ENCODE measurements around the gene CDH2. TPM values are rescaled to one million over a fixed set of nuclear protein-coding genes. Genes with fewer than 3 reads are reported as not detected.

The CDH2 gene
- total and polyA plus RNA-seq, 10 donors, result 0.96 to 40.2 (median 24.6) TPM

DNA sequence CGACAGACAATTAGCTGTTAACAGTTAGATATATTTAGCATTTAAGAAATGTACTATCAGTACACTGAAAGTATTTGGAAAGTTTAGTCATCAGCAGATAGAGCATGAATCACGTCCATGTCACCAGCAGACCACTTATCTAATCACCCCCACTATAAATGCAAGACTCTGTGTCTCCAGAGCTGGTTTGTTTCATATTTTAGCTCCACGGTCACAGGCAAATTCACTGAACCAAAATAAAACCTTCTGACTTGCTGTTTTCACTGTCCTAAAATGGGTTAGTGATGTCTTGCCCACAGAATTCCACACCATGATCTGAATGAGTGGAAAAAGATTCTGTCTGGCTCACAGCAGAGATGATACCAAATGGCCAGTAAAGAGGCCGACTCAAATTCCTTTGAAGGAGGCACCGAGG is 64.9 kb downstream of the CDH2 start:
- 60 to 72% (median 68%) methylated on average over 5 of the region's 5 CpGs for WGBS, 5 donors
- DNase-seq, result no peak
- peaks cover 0 to 5% (median 0%) of the 10 kb centered on the region in 6 donors for H3K4me1 ChIP-seq
- H3K27ac ChIP-seq, result no peak overlapping the region
- no peaks in the 10 kb centered on the region for H3K36me3 ChIP-seq
- no peaks in the 10 kb centered on the region for H3K9me3 ChIP-seq
- H3K4me3 ChIP-seq, result no peak overlapping the region
- H3K27me3 ChIP-seq (replicated peaks in 1 of 7), result no peaks in the 10 kb centered on the region
- intact Hi-C loops (cut with DNase I; ENCODE audit: low total_unique reads), result no loop called here
- TF ChIP-seq POLR2AphosphoS5 (IDR thresholded peaks at IDR 0.05) (no peak), CTCF (IDR thresholded peaks at IDR 0.05 in 8 of 11, conservative IDR thresholded peaks at IDR 0.05 in 3 of 11) (no peak), POLR2A (IDR thresholded peaks at IDR 0.05) (no peak)

DNA sequence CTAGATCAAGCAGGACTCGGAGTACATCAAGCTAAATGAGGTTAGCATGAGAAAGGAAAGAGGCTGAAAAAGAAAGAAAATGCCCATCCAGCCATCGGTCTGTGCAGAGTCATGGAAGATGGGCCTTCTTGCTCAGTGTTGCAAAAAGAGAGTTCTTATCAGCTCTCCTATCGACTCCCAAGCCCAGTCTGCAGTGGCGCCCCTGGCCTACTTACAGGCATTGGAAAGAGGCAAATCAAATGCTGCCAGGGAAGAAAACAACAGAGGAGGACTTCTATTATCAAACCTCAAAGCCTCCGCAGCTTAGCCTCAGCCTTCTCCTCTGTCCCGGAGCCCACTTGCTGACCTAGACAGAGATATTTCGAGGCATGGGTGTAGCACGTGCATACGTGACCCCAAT is 66.0 kb downstream of the CDH2 start:
- intact Hi-C loops (cut with DNase I; ENCODE audit: low total_unique reads), result no loop called here
- no peaks in the 10 kb centered on the region for H3K9me3 ChIP-seq
- no peaks in the 10 kb centered on the region for H3K27me3 ChIP-seq (replicated peaks in 1 of 7)
- H3K4me3 ChIP-seq, result no peak overlapping the region
- no peak for DNase-seq
- TF ChIP-seq POLR2A (IDR thresholded peaks at IDR 0.05) (no peak), POLR2AphosphoS5 (IDR thresholded peaks at IDR 0.05) (no peak), CTCF (IDR thresholded peaks at IDR 0.05 in 8 of 11, conservative IDR thresholded peaks at IDR 0.05 in 3 of 11) (no peak)
- no peaks in the 10 kb centered on the region for H3K36me3 ChIP-seq
- H3K27ac ChIP-seq, result no peak overlapping the region
- WGBS, 5 donors, result 86 to 96% (median 91%) methylated on average over 9 of the region's 9 CpGs
- H3K4me1 ChIP-seq, result no peaks in the 10 kb centered on the region

DNA sequence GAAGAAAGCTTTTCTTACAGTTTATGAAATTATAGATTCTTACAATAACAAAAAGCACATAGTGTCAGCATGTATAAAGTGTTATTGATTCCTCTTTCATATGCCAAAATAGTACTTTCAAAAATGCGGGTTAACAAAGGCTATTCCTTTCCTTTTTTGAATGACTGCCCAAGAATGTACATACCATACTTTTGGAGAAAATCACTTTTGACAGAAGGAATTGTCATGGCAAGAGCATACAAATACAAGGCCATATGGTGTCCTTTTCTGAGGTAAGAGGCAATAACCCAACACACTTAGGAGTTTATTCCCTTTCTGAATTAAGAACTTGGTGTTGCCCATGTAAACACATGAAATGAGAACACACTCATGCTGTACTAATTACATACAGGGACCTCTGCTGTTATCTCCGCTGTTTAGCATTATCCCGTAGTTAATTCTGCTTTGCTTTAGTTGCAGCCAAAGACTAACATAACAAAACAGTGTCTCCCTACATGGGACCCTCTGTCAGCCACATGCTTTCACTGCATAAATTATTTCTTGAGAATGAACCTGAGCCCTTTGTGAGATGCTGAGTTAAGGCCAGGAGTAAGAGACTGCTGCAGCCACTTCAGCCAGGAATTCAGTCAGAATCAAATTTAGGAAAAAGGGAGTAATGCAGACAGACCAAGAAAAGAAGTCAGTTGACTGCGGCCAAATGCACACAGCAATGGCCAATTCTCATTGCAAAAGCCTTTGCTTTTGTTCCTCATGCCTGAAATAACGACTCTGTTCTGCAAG is 67.0 kb downstream of the CDH2 start:
- no peaks in the 10 kb centered on the region for H3K27me3 ChIP-seq (replicated peaks in 1 of 7)
- intact Hi-C loops (cut with DNase I; ENCODE audit: low total_unique reads), result no loop called here
- TF ChIP-seq POLR2A (IDR thresholded peaks at IDR 0.05) (no peak), CTCF (IDR thresholded peaks at IDR 0.05 in 8 of 11, conservative IDR thresholded peaks at IDR 0.05 in 3 of 11) (no peak), POLR2AphosphoS5 (IDR thresholded peaks at IDR 0.05) (no peak)
- no peak overlapping the region for H3K4me3 ChIP-seq
- no peaks in the 10 kb centered on the region for H3K4me1 ChIP-seq
- no peak overlapping the region for H3K27ac ChIP-seq
- WGBS, 5 donors, result 81 to 93% (median 84%) methylated on average over 5 of the region's 5 CpGs
- DNase-seq, result no peak
- H3K9me3 ChIP-seq, result no peaks in the 10 kb centered on the region
- no peaks in the 10 kb centered on the region for H3K36me3 ChIP-seq

- Histone ChIP-seq H3K9me3 (peaks cover 0 to 2% (median 0%) of the 10 kb centered on the region in 8 donors), H3K27me3 (replicated peaks in 1 of 7) (no peaks in the 10 kb centered on the region), H3K36me3 (no peaks in the 10 kb centered on the region), H3K4me3 (no peak overlapping the region), H3K4me1 (no peaks in the 10 kb centered on the region), H3K27ac (no peak overlapping the region)
- intact Hi-C loops (cut with DNase I; ENCODE audit: low total_unique reads), result no loop called here
- TF ChIP-seq POLR2AphosphoS5 (IDR thresholded peaks at IDR 0.05) (no peak), CTCF (IDR thresholded peaks at IDR 0.05 in 8 of 11, conservative IDR thresholded peaks at IDR 0.05 in 3 of 11) (no peak), POLR2A (IDR thresholded peaks at IDR 0.05) (no peak)
- no peak for DNase-seq
- WGBS, 5 donors, result 62 to 88% (median 84%) methylated on average over 3 of the region's 3 CpGs
Measured at GRCh38 chr18:28108814-28109213, 68.1 kb downstream of the CDH2 start.
